ENCODE measurements around the gene DOCK3. TPM values are rescaled to one million over a fixed set of nuclear protein-coding genes. Genes with fewer than 3 reads are reported as not detected.

Gene DOCK3
- total RNA-seq, 2 donors from 2014 or later, result 7.7 to 8.5 TPM

GRCh38 chr3:50724831-50725230 is 50.1 kb downstream of the DOCK3 start:
- Histone ChIP-seq H3K4me1 (ENCODE audit: control insufficient read depth, insufficient read depth, low read length) (no peaks in the 10 kb centered on the region), H3K9me3 (ENCODE audit: control insufficient read depth, low read length) (no peaks in the 10 kb centered on the region), H3K4me3 (ENCODE audit: low read length) (no peak overlapping the region), H3K36me3 (ENCODE audit: control insufficient read depth, insufficient read depth, low read length) (no peaks in the 10 kb centered on the region), H3K9ac (ENCODE audit: extremely low read depth, low read length, poor library complexity, severe bottlenecking) (no peak overlapping the region), H3K27ac (ENCODE audit: low read depth, low read length) (no peak overlapping the region), H3K27me3 (ENCODE audit: control insufficient read depth, insufficient read depth, low read length, poor library complexity, severe bottlenecking) (no peaks in the 10 kb centered on the region)
- Mint-ChIP-seq H3K36me3 (ENCODE audit: low read depth) (peaks cover 2% of the 10 kb centered on the region), H3K4me3 (no peak overlapping the region), H3K27me3 (ENCODE audit: insufficient read depth) (no peaks in the 10 kb centered on the region), H3K4me1 (no peaks in the 10 kb centered on the region), H3K27ac (no peak overlapping the region), H3K9me3 (no peaks in the 10 kb centered on the region)
- 96 to 100% methylated on average over 2 to 4 of the region's 4 CpGs for WGBS, 2 experiments (ENCODE audit: insufficient coverage in 1 of 2, insufficient read length in 1 of 2)
- no peak for TF ChIP-seq CTCF (conservative IDR thresholded peaks at IDR 0.05)
- no peak for DNase-seq

GRCh38 chr3:50734985-50735384 is 60.3 kb downstream of the DOCK3 start:
- H3K4me3 Mint-ChIP-seq, result no peak overlapping the region
- Histone ChIP-seq H3K4me1 (ENCODE audit: control insufficient read depth, insufficient read depth, low read length) (no peaks in the 10 kb centered on the region), H3K9me3 (ENCODE audit: control insufficient read depth, low read length) (peaks cover 22% of the 10 kb centered on the region), H3K9ac (ENCODE audit: extremely low read depth, low read length, poor library complexity, severe bottlenecking) (no peak overlapping the region), H3K4me3 (ENCODE audit: low read length) (no peak overlapping the region), H3K27ac (ENCODE audit: low read depth, low read length) (no peak overlapping the region), H3K36me3 (ENCODE audit: control insufficient read depth, insufficient read depth, low read length) (no peaks in the 10 kb centered on the region), H3K27me3 (ENCODE audit: control insufficient read depth, insufficient read depth, low read length, poor library complexity, severe bottlenecking) (no peaks in the 10 kb centered on the region)
- no peak for TF ChIP-seq CTCF (conservative IDR thresholded peaks at IDR 0.05)
- WGBS, 2 experiments (ENCODE audit: insufficient coverage in 1 of 2, insufficient read length in 1 of 2), result 50% methylated on average over 1 of the region's 1 CpG
- no peak for DNase-seq
- H3K27ac Mint-ChIP-seq, result no peak overlapping the region
- H3K27me3 Mint-ChIP-seq (ENCODE audit: insufficient read depth), result no peaks in the 10 kb centered on the region
- peaks cover 4% of the 10 kb centered on the region for H3K36me3 Mint-ChIP-seq (ENCODE audit: low read depth)
- H3K4me1 Mint-ChIP-seq, result peaks cover 13% of the 10 kb centered on the region
- H3K9me3 Mint-ChIP-seq, result peaks cover 26% of the 10 kb centered on the region

- H3K27me3 Mint-ChIP-seq (ENCODE audit: insufficient read depth), result no peaks in the 10 kb centered on the region
- Histone ChIP-seq H3K9ac (ENCODE audit: extremely low read depth, low read length, poor library complexity, severe bottlenecking) (no peak overlapping the region), H3K4me1 (ENCODE audit: control insufficient read depth, insufficient read depth, low read length) (no peaks in the 10 kb centered on the region), H3K27me3 (ENCODE audit: control insufficient read depth, insufficient read depth, low read length, poor library complexity, severe bottlenecking) (no peaks in the 10 kb centered on the region), H3K4me3 (ENCODE audit: low read length) (no peak overlapping the region), H3K27ac (ENCODE audit: low read depth, low read length) (peak overlapping the region; percentile 47), H3K36me3 (ENCODE audit: control insufficient read depth, insufficient read depth, low read length) (no peaks in the 10 kb centered on the region), H3K9me3 (ENCODE audit: control insufficient read depth, low read length) (peaks cover 22% of the 10 kb centered on the region)
- WGBS, 2 experiments (ENCODE audit: insufficient coverage in 1 of 2, insufficient read length in 1 of 2), result 80 to 81% methylated on average over 1 of the region's 1 CpG
- peaks cover 29% of the 10 kb centered on the region for H3K9me3 Mint-ChIP-seq
- no peak overlapping the region for H3K4me3 Mint-ChIP-seq
- H3K27ac Mint-ChIP-seq, result no peak overlapping the region
- peaks cover 13% of the 10 kb centered on the region for H3K4me1 Mint-ChIP-seq
- DNase-seq, result no peak
- no peak for TF ChIP-seq CTCF (conservative IDR thresholded peaks at IDR 0.05)
- peaks cover 6% of the 10 kb centered on the region for H3K36me3 Mint-ChIP-seq (ENCODE audit: low read depth)
Observed at GRCh38 chr3:50737193-50737905, 62.6 kb downstream of the DOCK3 start.
